Measurements from ENCODE around the gene CR1L.

GRCh38 chr1:207747627-207748492, 102.9 kb downstream of the CR1L start:
- TF ChIP-seq CTCF (conservative IDR thresholded peaks at IDR 0.05; ENCODE audit: low read depth in 2 of 2): no peak
- TF ChIP-seq POLR2AphosphoS5 (IDR thresholded peaks at IDR 0.05; ENCODE audit: low read depth): no peak
